ENCODE measurements around the gene SMARCA2. TPM values are rescaled to one million over a fixed set of nuclear protein-coding genes. Genes with fewer than 3 reads are reported as not detected.
A peak's percentile ranks its signal among the peaks of the same experiment; 100 is the strongest.

The SMARCA2 gene
- total RNA-seq, 2 donors from 2014 or later: 244 to 296 TPM

DNA sequence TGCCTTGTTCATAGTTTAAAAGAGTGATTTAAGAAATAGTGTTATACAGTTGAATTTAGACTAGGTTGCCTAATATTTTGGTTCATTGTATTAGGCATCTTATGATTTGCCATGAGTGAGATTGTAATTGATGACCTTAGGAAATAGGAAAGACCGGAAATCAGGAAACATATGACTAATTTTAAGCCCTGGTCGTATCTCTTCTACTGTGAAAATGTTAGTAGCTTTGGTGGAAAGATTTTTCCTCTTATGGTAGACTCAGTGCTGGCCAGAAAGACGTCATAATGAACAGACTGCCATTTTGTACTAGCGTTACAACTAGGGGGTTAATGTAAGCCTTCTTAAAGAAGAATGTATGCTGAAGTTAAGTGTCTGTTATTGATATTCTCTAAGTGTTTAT, 21.7 kb downstream of the SMARCA2 start:
- Mint-ChIP-seq H3K27ac (peak overlapping the region; percentile 29), H3K4me3 (no peak overlapping the region), H3K4me1 (peaks cover 30% of the 10 kb centered on the region), H3K36me3 (ENCODE audit: low read depth) (peaks cover 14% of the 10 kb centered on the region), H3K27me3 (no peaks in the 10 kb centered on the region)
- no peaks in the 10 kb centered on the region for H3K9me3 ChIP-seq (ENCODE audit: control insufficient read depth, low read length, poor library complexity, severe bottlenecking)
- ATAC-seq (no peak), DNase-seq (no peak)

- Mint-ChIP-seq H3K4me1 (peaks cover 41% of the 10 kb centered on the region), H3K4me3 (no peak overlapping the region), H3K27ac (no peak overlapping the region), H3K27me3 (no peaks in the 10 kb centered on the region), H3K36me3 (ENCODE audit: low read depth) (peaks cover 10% of the 10 kb centered on the region)
- no peaks in the 10 kb centered on the region for H3K9me3 ChIP-seq (ENCODE audit: control insufficient read depth, low read length, poor library complexity, severe bottlenecking)
- DNase-seq (no peak), ATAC-seq (no peak)
Observed at GRCh38 chr9:2039294-2040180, 24.4 kb downstream of the SMARCA2 start.

- Mint-ChIP-seq H3K27me3 (no peaks in the 10 kb centered on the region), H3K36me3 (ENCODE audit: low read depth) (peaks cover 10% of the 10 kb centered on the region), H3K27ac (peak overlapping the region; percentile 43), H3K4me3 (no peak overlapping the region), H3K4me1 (peaks cover 48% of the 10 kb centered on the region)
- ATAC-seq: no peak
- H3K9me3 ChIP-seq (ENCODE audit: control insufficient read depth, low read length, poor library complexity, severe bottlenecking): no peaks in the 10 kb centered on the region
- DNase-seq: no peak
Observed at GRCh38 chr9:2040828-2041227, 25.7 kb downstream of the SMARCA2 start.

- Mint-ChIP-seq H3K27me3 (no peaks in the 10 kb centered on the region), H3K4me3 (peak overlapping the region; percentile 53), H3K36me3 (ENCODE audit: low read depth) (peaks cover 10% of the 10 kb centered on the region), H3K27ac (peak overlapping the region; percentile 43), H3K4me1 (peaks cover 42% of the 10 kb centered on the region)
- no peak for DNase-seq
- no peak for ATAC-seq
- H3K9me3 ChIP-seq (ENCODE audit: control insufficient read depth, low read length, poor library complexity, severe bottlenecking): no peaks in the 10 kb centered on the region
Observed at GRCh38 chr9:2041736-2042135, 26.6 kb downstream of the SMARCA2 start.

DNA sequence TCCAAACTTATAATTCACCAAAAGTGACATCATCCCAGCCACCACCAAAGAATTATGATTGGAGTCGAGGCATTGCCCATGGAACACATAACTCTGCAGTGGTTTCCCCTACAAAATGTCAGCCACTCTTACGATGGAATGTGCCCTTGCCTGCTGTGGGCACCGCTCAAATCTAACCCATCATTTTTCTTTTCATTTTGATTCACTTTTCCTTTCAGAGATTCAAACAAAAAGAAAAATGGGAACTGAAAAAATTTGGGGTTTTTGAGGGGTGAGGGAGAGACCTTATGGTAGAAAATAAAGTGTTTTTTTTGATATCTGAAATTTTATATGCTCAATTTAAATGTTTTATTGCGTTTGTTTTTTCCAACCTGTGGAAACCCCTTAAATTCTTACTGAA, 28.1 kb downstream of the SMARCA2 start:
- DNase-seq: no peak
- Mint-ChIP-seq H3K36me3 (ENCODE audit: low read depth) (peaks cover 10% of the 10 kb centered on the region), H3K4me1 (peaks cover 34% of the 10 kb centered on the region), H3K4me3 (no peak overlapping the region), H3K27me3 (no peaks in the 10 kb centered on the region), H3K27ac (peak overlapping the region; percentile 69)
- no peaks in the 10 kb centered on the region for H3K9me3 ChIP-seq (ENCODE audit: control insufficient read depth, low read length, poor library complexity, severe bottlenecking)
- no peak for ATAC-seq

GRCh38 chr9:2043881-2044462, 28.8 kb downstream of the SMARCA2 start:
- H3K27me3 Mint-ChIP-seq: no peaks in the 10 kb centered on the region
- DNase-seq (no peak), ATAC-seq (no peak)
- peaks cover 10% of the 10 kb centered on the region for H3K36me3 Mint-ChIP-seq (ENCODE audit: low read depth)
- H3K9me3 ChIP-seq (ENCODE audit: control insufficient read depth, low read length, poor library complexity, severe bottlenecking): no peaks in the 10 kb centered on the region
- H3K4me1 Mint-ChIP-seq: peaks cover 31% of the 10 kb centered on the region
- no peak overlapping the region for H3K4me3 Mint-ChIP-seq
- H3K27ac Mint-ChIP-seq: peak overlapping the region; percentile 69

DNA sequence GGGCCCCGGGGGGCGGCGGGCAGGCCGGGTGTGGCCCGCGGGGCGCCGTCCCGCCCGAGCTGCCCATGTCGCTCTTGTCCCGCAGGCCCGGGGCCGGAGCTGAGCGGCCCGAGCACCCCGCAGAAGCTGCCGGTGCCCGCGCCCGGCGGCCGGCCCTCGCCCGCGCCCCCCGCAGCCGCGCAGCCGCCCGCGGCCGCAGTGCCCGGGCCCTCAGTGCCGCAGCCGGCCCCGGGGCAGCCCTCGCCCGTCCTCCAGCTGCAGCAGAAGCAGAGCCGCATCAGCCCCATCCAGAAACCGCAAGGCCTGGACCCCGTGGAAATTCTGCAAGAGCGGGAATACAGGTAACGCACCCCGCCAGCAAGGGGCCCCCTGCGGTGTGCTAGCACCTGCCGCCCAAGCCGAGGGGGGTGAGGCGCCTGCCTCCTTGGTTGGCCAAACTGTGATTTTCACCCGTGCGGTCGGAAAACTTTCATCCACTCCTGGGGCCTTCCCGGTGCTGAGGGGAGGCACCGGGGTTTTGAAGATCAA, 32.1 kb downstream of the SMARCA2 start:
- Mint-ChIP-seq H3K4me3 (no peak overlapping the region), H3K4me1 (peaks cover 37% of the 10 kb centered on the region), H3K36me3 (ENCODE audit: low read depth) (peaks cover 4% of the 10 kb centered on the region), H3K27ac (no peak overlapping the region), H3K27me3 (no peaks in the 10 kb centered on the region)
- no peak for DNase-seq
- no peak for ATAC-seq
- H3K9me3 ChIP-seq (ENCODE audit: control insufficient read depth, low read length, poor library complexity, severe bottlenecking): no peaks in the 10 kb centered on the region

DNA sequence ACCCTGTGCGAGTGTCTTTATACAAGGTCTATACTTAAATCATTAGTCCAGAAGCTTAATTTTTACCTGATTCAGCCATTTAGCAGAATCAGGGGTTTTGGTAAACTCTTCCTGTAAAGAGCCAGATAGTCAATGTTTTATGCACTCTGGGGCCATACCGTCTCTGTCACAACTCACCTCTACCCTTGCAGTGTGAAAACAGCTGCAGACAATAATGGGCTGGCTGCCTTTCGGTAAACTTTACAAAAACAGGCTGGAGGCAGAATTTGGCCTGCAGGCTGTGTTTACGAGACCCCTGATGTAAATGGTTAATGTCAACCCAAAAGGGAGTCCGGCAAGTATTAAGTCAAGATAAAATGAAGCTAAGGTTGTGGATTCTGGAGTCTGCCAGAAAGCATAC, 32.8 kb downstream of the SMARCA2 start:
- Mint-ChIP-seq H3K4me1 (peaks cover 42% of the 10 kb centered on the region), H3K27ac (no peak overlapping the region), H3K36me3 (ENCODE audit: low read depth) (peaks cover 4% of the 10 kb centered on the region), H3K4me3 (no peak overlapping the region), H3K27me3 (no peaks in the 10 kb centered on the region)
- H3K9me3 ChIP-seq (ENCODE audit: control insufficient read depth, low read length, poor library complexity, severe bottlenecking): no peaks in the 10 kb centered on the region
- DNase-seq: no peak
- ATAC-seq: no peak

- DNase-seq: no peak
Observed at GRCh38 chr9:2050236-2050635, 35.1 kb downstream of the SMARCA2 start.

DNA sequence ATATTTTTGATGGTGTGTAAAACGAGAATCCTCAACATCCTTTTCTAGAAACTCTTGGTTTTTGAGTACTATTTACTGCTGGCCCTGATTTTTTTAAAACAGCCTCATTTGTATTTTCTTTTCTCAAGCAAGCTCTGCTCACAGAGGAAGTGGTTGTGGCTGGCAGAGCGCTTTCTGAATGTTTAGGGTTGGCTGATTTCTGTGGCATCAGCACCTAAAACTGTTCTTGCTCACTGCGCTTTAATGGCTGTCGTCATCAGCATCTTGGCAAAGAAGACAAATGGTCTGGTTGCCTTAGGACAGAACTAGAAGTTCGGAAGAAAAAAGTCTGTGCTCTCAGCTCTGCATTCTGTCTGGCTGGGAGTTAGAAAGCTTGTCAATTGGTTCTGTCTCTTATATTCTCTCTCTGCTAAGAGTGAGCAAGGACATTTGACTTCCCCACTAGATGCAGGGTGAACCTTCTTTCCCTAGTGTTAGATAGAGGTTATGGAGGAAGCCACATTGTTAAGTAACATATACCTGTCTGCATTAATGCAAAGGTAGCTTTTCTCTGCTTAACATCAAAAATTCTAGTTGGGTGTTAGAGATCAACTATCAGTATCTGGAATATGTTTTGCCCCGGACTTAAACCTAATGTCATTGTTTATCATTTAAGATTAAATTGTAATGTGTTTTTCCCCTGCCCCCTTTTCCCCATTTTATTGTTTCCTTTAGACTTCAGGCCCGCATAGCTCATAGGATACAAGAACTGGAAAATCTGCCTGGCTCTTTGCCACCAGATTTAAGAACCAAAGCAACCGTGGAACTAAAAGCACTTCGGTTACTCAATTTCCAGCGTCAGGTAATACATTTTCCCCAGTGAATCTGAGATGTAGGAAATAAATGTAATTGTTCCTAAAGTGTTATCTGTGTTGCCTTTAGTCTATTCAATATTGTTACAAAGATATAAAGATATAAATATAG, 39.0 kb downstream of the SMARCA2 start:
- Mint-ChIP-seq H3K27ac (peak overlapping the region; percentile 92), H3K4me1 (peaks cover 46% of the 10 kb centered on the region), H3K4me3 (peak overlapping the region; percentile 63), H3K27me3 (no peaks in the 10 kb centered on the region), H3K36me3 (ENCODE audit: low read depth) (peaks cover 4% of the 10 kb centered on the region)
- peak in 2 of 3 donors; percentile 47 to 50 for DNase-seq
- H3K9me3 ChIP-seq (ENCODE audit: control insufficient read depth, low read length, poor library complexity, severe bottlenecking): no peaks in the 10 kb centered on the region
- ATAC-seq: peak; percentile 98

More at GRCh38 chr9:2050236-2050635, 35.1 kb downstream of the SMARCA2 start:
- peak overlapping the region; percentile 28 for H3K4me3 Mint-ChIP-seq
- H3K27me3 Mint-ChIP-seq: no peaks in the 10 kb centered on the region
- H3K9me3 ChIP-seq (ENCODE audit: control insufficient read depth, low read length, poor library complexity, severe bottlenecking): no peaks in the 10 kb centered on the region
- peaks cover 4% of the 10 kb centered on the region for H3K36me3 Mint-ChIP-seq (ENCODE audit: low read depth)
- peaks cover 43% of the 10 kb centered on the region for H3K4me1 Mint-ChIP-seq
- H3K27ac Mint-ChIP-seq: peak overlapping the region; percentile 86
- no peak for ATAC-seq

DNA sequence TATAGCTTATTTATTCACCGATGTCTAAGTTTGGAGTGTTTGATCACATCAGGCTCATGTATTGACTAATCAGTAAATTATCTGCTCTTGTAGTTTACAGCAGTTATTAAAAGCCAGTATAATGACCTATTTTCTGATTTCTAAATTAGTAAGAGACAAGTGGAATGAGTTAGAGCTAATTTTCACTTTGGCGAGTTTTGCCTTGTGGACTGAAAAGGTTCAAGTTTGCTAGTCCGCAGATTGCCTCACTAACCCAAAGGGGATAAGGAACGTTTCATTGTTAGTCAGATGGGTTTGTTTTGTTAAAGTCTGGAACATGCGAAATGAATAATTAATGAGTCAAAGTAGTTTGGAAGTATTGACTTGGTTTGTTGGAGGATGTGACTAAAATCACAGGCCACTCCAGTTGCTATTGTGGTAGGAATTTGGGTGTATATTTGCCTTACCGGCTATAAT, 40.1 kb downstream of the SMARCA2 start:
- Mint-ChIP-seq H3K36me3 (ENCODE audit: low read depth) (peaks cover 4% of the 10 kb centered on the region), H3K4me1 (peaks cover 44% of the 10 kb centered on the region), H3K4me3 (peak overlapping the region; percentile 74), H3K27me3 (no peaks in the 10 kb centered on the region), H3K27ac (peak overlapping the region; percentile 92)
- H3K9me3 ChIP-seq (ENCODE audit: control insufficient read depth, low read length, poor library complexity, severe bottlenecking): no peaks in the 10 kb centered on the region
- ATAC-seq: no peak
- no peak for DNase-seq

DNA sequence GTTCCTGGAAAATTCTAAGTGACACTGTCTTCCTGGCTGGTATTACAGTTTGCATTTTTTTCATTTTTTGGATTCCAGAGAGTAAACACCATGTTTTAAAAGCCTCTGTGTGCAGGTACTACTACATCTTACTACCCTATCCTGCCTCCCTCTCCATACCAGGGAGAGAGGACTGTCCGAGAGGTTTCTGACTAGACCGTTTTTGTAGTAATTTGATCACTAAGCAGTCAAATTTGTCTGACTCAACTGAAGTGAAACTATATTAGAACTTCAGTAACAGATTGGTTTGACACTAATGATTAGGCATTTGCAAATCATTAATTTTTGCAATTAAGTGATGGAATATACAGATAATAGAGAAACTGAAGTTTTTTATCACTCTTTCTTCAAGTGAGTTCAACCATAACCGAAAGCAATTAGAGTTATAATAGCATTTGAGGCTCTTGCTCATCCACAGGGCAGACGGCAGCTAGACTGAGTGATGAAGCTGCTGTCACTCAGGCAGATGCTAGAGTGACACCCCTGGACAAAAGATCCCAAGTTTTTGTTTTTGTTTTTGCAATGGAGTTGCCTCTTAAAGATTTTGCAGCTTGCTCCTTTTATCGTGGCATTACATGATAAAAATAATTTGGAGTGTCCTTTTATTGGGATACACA, 44.3 kb downstream of the SMARCA2 start:
- peaks cover 20% of the 10 kb centered on the region for H3K4me1 Mint-ChIP-seq
- no peaks in the 10 kb centered on the region for H3K9me3 ChIP-seq (ENCODE audit: control insufficient read depth, low read length, poor library complexity, severe bottlenecking)
- no peak overlapping the region for H3K4me3 Mint-ChIP-seq
- ATAC-seq: no peak
- peak overlapping the region; percentile 70 for H3K27ac Mint-ChIP-seq
- DNase-seq: no peak
- no peaks in the 10 kb centered on the region for H3K27me3 Mint-ChIP-seq
- peaks cover 14% of the 10 kb centered on the region for H3K36me3 Mint-ChIP-seq (ENCODE audit: low read depth)

Measured in T-helper 17 cell (primary cell).